NCI-H2081 (cell line): Measurements from ENCODE around the gene SLC41A1.

Experiments used
- DNase-seq, 2 experiments: peaks; one replicate each; lab custom pipeline; 2025; lab: John Stamatoyannopoulos, UW

SLC41A1 gene

GRCh38 chr1:205822397-205822796 lies 9.4 kb upstream of the SLC41A1 start:
- DNase-seq = no peak

- DNase-seq = no peak
Observed at GRCh38 chr1:205817988-205818387, 5.0 kb upstream of the SLC41A1 start.

- DNase-seq = no peak
Observed at GRCh38 chr1:205817364-205817763, 4.4 kb upstream of the SLC41A1 start.

- peak in 1 of 2 experiments; percentile 37 for DNase-seq
Observed at GRCh38 chr1:205813755-205814058, 709 bp upstream of the SLC41A1 start.

- no peak for DNase-seq
Observed at GRCh38 chr1:205812271-205812877, 624 bp downstream of the SLC41A1 start.

- DNase-seq = no peak
Observed at GRCh38 chr1:205811660-205812059, 1.3 kb downstream of the SLC41A1 start.

GRCh38 chr1:205810448-205811157 lies 2.4 kb downstream of the SLC41A1 start:
- DNase-seq = no peak

GRCh38 chr1:205809942-205810345 lies 3.1 kb downstream of the SLC41A1 start:
- no peak for DNase-seq

GRCh38 chr1:205809469-205809868 lies 3.5 kb downstream of the SLC41A1 start:
- DNase-seq = no peak

- no peak for DNase-seq
Observed at GRCh38 chr1:205805082-205805711, 7.8 kb downstream of the SLC41A1 start.

GRCh38 chr1:205804605-205805004 lies 8.4 kb downstream of the SLC41A1 start:
- no peak for DNase-seq

- DNase-seq = no peak
Observed at GRCh38 chr1:205803986-205804385, 9.0 kb downstream of the SLC41A1 start.

- no peak for DNase-seq
Observed at GRCh38 chr1:205802060-205802459, 10.9 kb downstream of the SLC41A1 start.

GRCh38 chr1:205800981-205801703 lies 11.9 kb downstream of the SLC41A1 start:
- DNase-seq = peak; percentile 46 to 58

GRCh38 chr1:205800427-205800826 lies 12.6 kb downstream of the SLC41A1 start:
- DNase-seq = no peak

- DNase-seq = no peak
Observed at GRCh38 chr1:205798577-205798976, 14.4 kb downstream of the SLC41A1 start.

- no peak for DNase-seq
Observed at GRCh38 chr1:205797168-205797567, 15.8 kb downstream of the SLC41A1 start.

- no peak for DNase-seq
Observed at GRCh38 chr1:205794011-205794730, 18.8 kb downstream of the SLC41A1 start.

- DNase-seq = no peak
Observed at GRCh38 chr1:205792961-205793673, 19.9 kb downstream of the SLC41A1 start.

- DNase-seq = no peak
Observed at GRCh38 chr1:205792481-205792881, 20.5 kb downstream of the SLC41A1 start.

GRCh38 chr1:205791568-205792180 lies 21.3 kb downstream of the SLC41A1 start:
- DNase-seq = peak; percentile 56 to 67
